H1 (cell line): ENCODE measurements around the gene BLMH. TPM values are rescaled to one million over a fixed set of nuclear protein-coding genes. Genes with fewer than 3 reads are reported as not detected.

Source experiments
- CTCF ChIA-PET: fragments of 300-600 bp; sonication (Branson Sonifier 250); formaldehyde crosslinking; loops from one replicate; lab custom pipeline; 2021; ENCODE audit not compliant: partially characterized antibody; lab: Charles Lee
- POLR2A ChIA-PET: fragments of 300-600 bp; sonication (Branson Sonifier 250); formaldehyde crosslinking; loops from one replicate; lab custom pipeline; 2021; ENCODE audit warnings: inconsistent platforms; ENCODE audit not compliant: partially characterized antibody; lab: Charles Lee
- DNase-seq, 2 experiments: peaks; one replicate each; pipeline versions ENCODE4 v3.0.0 to v3.0.0-alpha.2; 2010 to 2022; ENCODE audit warnings: low spot score in 2 of 2, low read depth in 1 of 2, mixed read lengths in 1 of 2
- FAIRE-seq: peaks from 2 replicates; lab custom pipeline; 2011; peaks lifted over from hg19 to GRCh38; lab: Jason Lieb, UNC
- H2AFZ ChIP-seq: 2 replicates; pipeline ENCODE4 v1.8.1; 2012; ENCODE audit warnings: low read length, inconsistent platforms
- H2AK5ac ChIP-seq: 2 replicates; pipeline ENCODE4 v1.6.1; 2013; ENCODE audit warnings: low read depth, low read length
- H2BK120ac ChIP-seq: replicated peaks from 2 replicates; pipeline ENCODE3; 2013; ENCODE audit warnings: low read depth, low read length, inconsistent platforms
- H2BK12ac ChIP-seq: 2 replicates; pipeline ENCODE4 v1.6.1; 2013; ENCODE audit warnings: low read depth, low read length
- H2BK15ac ChIP-seq: 2 replicates; pipeline ENCODE4 v1.6.1; 2013; ENCODE audit warnings: low read length
- H2BK20ac ChIP-seq: 2 replicates; pipeline ENCODE4 v1.6.1; 2013; ENCODE audit warnings: low read length
- H2BK5ac ChIP-seq: 2 replicates; pipeline ENCODE4 v1.6.1; 2013; ENCODE audit warnings: low read depth, low read length
- H3K14ac ChIP-seq: 2 replicates; pipeline ENCODE4 v1.6.1; 2013; ENCODE audit warnings: inconsistent platforms; ENCODE audit not compliant: insufficient read length
- H3K18ac ChIP-seq: 2 replicates; pipeline ENCODE4 v1.6.1; 2013; ENCODE audit warnings: low read length; ENCODE audit errors: extremely low read depth
- H3K23ac ChIP-seq: 2 replicates; pipeline ENCODE4 v1.6.1; 2013; ENCODE audit warnings: inconsistent platforms; ENCODE audit not compliant: insufficient read length
- H3K23me2 ChIP-seq: 2 replicates; pipeline ENCODE4 v1.6.1; 2013; ENCODE audit warnings: low read depth, low read length
- H3K27ac ChIP-seq: 2 replicates; pipeline ENCODE4 v1.6.1; 2011; ENCODE audit warnings: low read depth, low read length, inconsistent platforms
- H3K27me3 ChIP-seq, 4 experiments: replicated peaks in 1 of 4; 1 replicate in 1 of 4; 2 replicates in 3 of 4; pipeline versions ENCODE4 v1.6.1 to v1.8.1; 2011 to 2013; ENCODE audit warnings: low read length in 3 of 4, mild to moderate bottlenecking in 3 of 4, inconsistent platforms in 2 of 4, mixed read lengths in 2 of 4, moderate library complexity in 1 of 4; ENCODE audit not compliant: control insufficient read depth in 3 of 4, insufficient read depth in 3 of 4; ENCODE audit errors: extremely low read depth in 1 of 4
- H3K36me3 ChIP-seq, 4 experiments: 2 replicates each; pipeline versions ENCODE4 v1.6.1 to v1.8.1; 2011 to 2013; ENCODE audit warnings: mild to moderate bottlenecking in 4 of 4, low read length in 3 of 4, moderate library complexity in 2 of 4, control low read depth in 1 of 4, inconsistent platforms in 1 of 4; ENCODE audit not compliant: insufficient read depth in 4 of 4, control insufficient read depth in 2 of 4
- H3K4ac ChIP-seq: replicated peaks from 2 replicates; pipeline ENCODE3; 2013; ENCODE audit warnings: low read length, low read depth, mixed read lengths, inconsistent platforms; ENCODE audit not compliant: insufficient read length
- H3K4me1 ChIP-seq, 4 experiments: replicated peaks in 1 of 4; 1 replicate in 1 of 4; 2 replicates in 3 of 4; pipeline versions ENCODE4 v1.6.1 to v1.8.1; 2011 to 2013; ENCODE audit warnings: low read length in 3 of 4, inconsistent platforms in 2 of 4, mixed read lengths in 1 of 4; ENCODE audit not compliant: insufficient read depth in 4 of 4, control insufficient read depth in 3 of 4
- H3K4me2 ChIP-seq, 2 experiments: 2 replicates each; pipeline versions ENCODE4 v1.6.1 to v1.8.1; 2011 to 2013; ENCODE audit warnings: low read depth in 2 of 2, low read length in 2 of 2, control low read depth in 1 of 2, inconsistent platforms in 1 of 2, mild to moderate bottlenecking in 1 of 2; ENCODE audit not compliant: insufficient read depth in 1 of 2
- H3K4me3 ChIP-seq, 4 experiments: fragments of 200-600, 300-600 bp in 1 of 4; sonication (generic), shearing (Covaris generic), sonication (Bioruptor Twin) in 1 of 4; 2 replicates each; pipeline versions ENCODE4 v1.5.1 to v1.8.1; 2011 to 2016; ENCODE audit warnings: low read length in 4 of 4, low read depth in 3 of 4, control low read depth in 2 of 4, inconsistent platforms in 2 of 4, mild to moderate bottlenecking in 2 of 4, mixed read lengths in 1 of 4, moderate library complexity in 1 of 4; ENCODE audit not compliant: insufficient read depth in 2 of 4; ENCODE audit errors: extremely low read depth in 1 of 4
- H3K56ac ChIP-seq: replicated peaks from 2 replicates; pipeline ENCODE3; 2013; ENCODE audit warnings: low read depth, mild to moderate bottlenecking, mixed read lengths, low read length, inconsistent platforms; ENCODE audit not compliant: insufficient read length
- H3K79me1 ChIP-seq: 2 replicates; pipeline ENCODE4 v1.6.1; 2013; ENCODE audit warnings: low read depth, low read length, control low read depth
- H3K79me2 ChIP-seq, 2 experiments: 2 replicates each; pipeline versions ENCODE4 v1.6.1 to v1.8.1; 2012 to 2013; ENCODE audit warnings: low read length in 2 of 2, mild to moderate bottlenecking in 2 of 2, inconsistent platforms in 1 of 2; ENCODE audit not compliant: insufficient read depth in 2 of 2, control insufficient read depth in 1 of 2
- H3K9ac ChIP-seq, 4 experiments: replicated peaks in 1 of 4; 1 replicate in 1 of 4; 2 replicates in 3 of 4; pipeline versions ENCODE4 v1.6.1 to v1.8.1; 2011 to 2013; ENCODE audit warnings: low read depth in 3 of 4, low read length in 3 of 4, control low read depth in 2 of 4, mild to moderate bottlenecking in 2 of 4, moderate library complexity in 2 of 4, inconsistent platforms in 1 of 4; ENCODE audit errors: extremely low read depth in 1 of 4
- H3K9me3 ChIP-seq, 2 experiments: 2 replicates each; pipeline versions ENCODE4 v1.6.1 to v1.8.1; 2012 to 2013; ENCODE audit warnings: mild to moderate bottlenecking in 2 of 2, moderate library complexity in 2 of 2, control low read depth in 1 of 2, inconsistent platforms in 1 of 2, low read depth in 1 of 2, low read length in 1 of 2, mixed read lengths in 1 of 2; ENCODE audit not compliant: insufficient read depth in 2 of 2
- H4K20me1 ChIP-seq, 2 experiments: replicated peaks in 1 of 2; 2 replicates each; pipeline versions ENCODE3 to v1.8.1; 2011 to 2013; ENCODE audit warnings: inconsistent platforms in 2 of 2, low read length in 2 of 2, mild to moderate bottlenecking in 1 of 2; ENCODE audit not compliant: insufficient read depth in 2 of 2, control insufficient read depth in 1 of 2
- H4K5ac ChIP-seq: 2 replicates; pipeline ENCODE4 v1.6.1; 2013; ENCODE audit warnings: low read length, low read depth, mixed read lengths, inconsistent platforms; ENCODE audit not compliant: insufficient read length
- H4K8ac ChIP-seq: 2 replicates; pipeline ENCODE4 v1.8.0; 2013; ENCODE audit warnings: mild to moderate bottlenecking, moderate library complexity, low read length, inconsistent platforms; ENCODE audit not compliant: insufficient read depth; ENCODE audit errors: extremely low read depth
- H4K91ac ChIP-seq: replicated peaks from 2 replicates; pipeline ENCODE3; 2013; ENCODE audit warnings: low read length, mixed read lengths, inconsistent platforms; ENCODE audit not compliant: insufficient read length
- CTCF ChIP-seq, 3 experiments: IDR thresholded peaks; 1 replicate in 2 of 3; 2 replicates in 1 of 3; pipeline versions ENCODE4 v1.5.1 to v1.6.1; 2011; ENCODE audit warnings: low read length in 3 of 3, mild to moderate bottlenecking in 3 of 3, inconsistent platforms in 2 of 3, low read depth in 1 of 3, moderate library complexity in 1 of 3; ENCODE audit not compliant: insufficient read depth in 1 of 3; ENCODE audit errors: control extremely low read depth in 1 of 3
- HDAC6 ChIP-seq: IDR thresholded peaks from one replicate; pipeline ENCODE4 v1.7.1; 2012; ENCODE audit warnings: low read depth, mild to moderate bottlenecking, inconsistent platforms, low read length, moderate library complexity
- SP4 ChIP-seq: IDR thresholded peaks from 2 replicates; pipeline ENCODE4 v1.6.1; 2012; ENCODE audit warnings: low read length, inconsistent platforms
- WGBS, 2 experiments: shearing (Covaris generic) in 1 of 2; methylation state at CpG; one replicate each; pipeline versions ENCODE4 v1.1.6 to v1.1.7; 2013 to 2015; ENCODE audit warnings: low lambda C conversion rate in 2 of 2, mixed read lengths in 2 of 2, inconsistent platforms in 1 of 2, low coverage in 1 of 2, missing lambda C conversion rate in 1 of 2; ENCODE audit not compliant: insufficient replicate concordance in 2 of 2, insufficient coverage in 1 of 2, insufficient read length in 1 of 2; ENCODE audit errors: extremely low coverage in 1 of 2, missing lambda C conversion rate in 1 of 2; 5-methylcytosine and 5-hydroxymethylcytosine counted together
- polyA plus RNA-seq, 7 experiments: library from polyadenylated mRNA; depleted of rRNA in 3 of 7; stranded (reverse) in 5 of 7; unstranded in 2 of 7; fragments of >200 nt in 5 of 7; fragments of 200-250 nt in 2 of 7; gene quantifications; 1 replicate in 5 of 7; 2 replicates in 1 of 7; 4 replicates in 1 of 7; pipeline versions ENCODE4 v1.2.1 to v1.2.3, GENCODE V29; 2011 to 2013; ENCODE audit warnings: missing spikeins in 2 of 7, mixed read lengths in 2 of 7
- total RNA-seq: library from RNA; stranded (reverse); fragmentation: NEBNext Ultra II Directional; extraction: Animal tissue kit (Norgen Biotek cat#: 25700); gene quantifications from 2 replicates; pipeline ENCODE4 v1.2.1, GENCODE V29; 2021
- TF ChIP-seq, protein P1 (sequence below): IDR thresholded peaks from 2 replicates; pipeline ENCODE4 v1.6.1; 2012; ENCODE audit warnings: inconsistent platforms

BLMH gene
- total and polyA plus RNA-seq, 2 of the 8 experiments (the other 6 are each of a cell fraction or from before 2014, with no cell fraction given): 18.2 to 74.3 TPM

DNA sequence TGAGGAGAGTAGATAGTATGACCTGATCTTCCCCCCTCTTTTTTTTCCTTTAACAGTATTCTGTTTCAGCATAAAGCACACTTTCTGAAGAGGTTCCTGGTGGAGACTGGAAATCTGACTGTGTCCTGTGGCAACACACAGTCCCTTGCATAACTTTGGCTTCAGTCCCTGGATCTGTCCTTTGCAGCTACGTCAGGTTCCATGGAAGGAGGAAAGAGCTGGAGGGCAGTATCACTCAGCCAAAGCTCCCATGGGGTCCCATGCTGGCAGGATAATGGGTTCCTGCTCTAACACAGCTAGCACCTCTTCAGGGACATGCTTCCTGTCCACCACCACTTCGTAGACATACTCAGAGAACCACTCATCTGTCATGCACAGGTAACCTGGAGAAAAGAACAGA, 43.0 kb downstream of the BLMH start:
- Histone ChIP-seq H3K4ac (no peak overlapping the region), H3K56ac (no peak overlapping the region), H3K18ac (no peak overlapping the region), H3K23me2 (no peaks in the 10 kb centered on the region), H2AFZ (no peak overlapping the region), H3K27me3 (no peaks in the 10 kb centered on the region), H2BK12ac (no peak overlapping the region), H2BK120ac (no peak overlapping the region), H3K9ac (no peak overlapping the region), H3K9me3 (no peaks in the 10 kb centered on the region), H2BK5ac (no peak overlapping the region), H4K8ac (no peak overlapping the region; the same call in 1 of the 2 replicates), H3K23ac (no peak overlapping the region), H4K20me1 (no peaks in the 10 kb centered on the region), H2AK5ac (no peak overlapping the region), H3K79me1 (no peaks in the 10 kb centered on the region), H4K5ac (no peak overlapping the region), H3K79me2 (no peaks in the 10 kb centered on the region), H4K91ac (no peak overlapping the region), H3K4me3 (no peak overlapping the region), H3K27ac (no peak overlapping the region), H3K4me2 (no peak overlapping the region), H3K36me3 (peaks cover 0 to 14% (median 6%) of the 10 kb centered on the region in 4 experiments; a peak in 5 of 8 replicates), H3K4me1 (no peaks in the 10 kb centered on the region), H2BK20ac (no peak overlapping the region), H2BK15ac (no peak overlapping the region), H3K14ac (no peak overlapping the region)
- POLR2A ChIA-PET: interaction anchor here (1.2 kb wide), 1 partner anchor 13 kb away, joined by 4 read pairs; no protein-coding TSS in a partner anchor
- TF ChIP-seq CTCF (IDR thresholded peaks at IDR 0.05; ENCODE audit: control extremely low read depth in 1 of 3, insufficient read depth in 1 of 3, low read depth in 1 of 3, low read length in 3 of 3): no peak
- TF ChIP-seq, protein P1, sequence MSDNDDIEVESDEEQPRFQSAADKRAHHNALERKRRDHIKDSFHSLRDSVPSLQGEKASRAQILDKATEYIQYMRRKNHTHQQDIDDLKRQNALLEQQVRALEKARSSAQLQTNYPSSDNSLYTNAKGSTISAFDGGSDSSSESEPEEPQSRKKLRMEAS: no peak
- no peak for TF ChIP-seq SP4
- TF ChIP-seq HDAC6: no peak
- CTCF ChIA-PET: interaction anchor here (0.6 to 1.2 kb wide), 4 partner anchors 15 to 215 kb away, joined by 3 to 4 read pairs (median 3); no protein-coding TSS in a partner anchor
- no peak for FAIRE-seq
- 91% methylated on average over 2 of the region's 2 CpGs; no CpG with 5 or more reads in 1 of the 2 experiments for WGBS, 2 experiments
- DNase-seq: no peak
